Uterus (tissue), 2 donors: ENCODE measurements around the gene PREPL.

Experiments used
- POLR2A ChIP-seq, 2 donors: fragments of 450-650 bp; IDR thresholded peaks; one replicate each; pipeline ENCODE4 v1.6.1; 2016; ENCODE audit warnings: antibody characterized with exemption in 2 of 2, mild to moderate bottlenecking in 1 of 2, moderate library complexity in 1 of 2
- TF ChIP-seq, protein P1 (sequence below), 4 experiments: fragments of 200-600 bp in 2 of 4; fragments of 450-650 bp in 2 of 4; sonication (generic) in 2 of 4; IDR thresholded peaks; one replicate each; pipeline ENCODE4 v1.5.1; 2016 to 2019; ENCODE audit warnings: antibody characterized with exemption in 4 of 4, mild to moderate bottlenecking in 2 of 4, moderate library complexity in 1 of 4

DNA sequence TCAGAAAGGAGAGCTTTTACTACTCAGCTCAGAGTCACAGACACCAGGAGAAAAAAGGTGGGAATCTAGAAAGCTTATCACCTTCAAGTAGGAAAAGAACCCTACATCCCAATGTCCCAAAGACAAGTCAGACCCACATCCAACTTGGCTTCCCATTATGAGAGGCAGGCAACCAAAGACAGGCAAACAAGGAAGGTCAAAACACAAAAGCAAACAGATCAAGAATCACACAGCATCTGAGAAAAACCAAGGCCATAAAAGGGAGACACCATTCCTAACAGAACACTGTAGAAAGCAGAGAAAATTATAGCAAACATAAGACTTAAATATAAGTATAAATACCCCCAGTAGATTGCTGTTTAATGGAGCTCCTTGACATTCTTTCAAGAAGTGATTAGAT lies 45.3 kb downstream of the PREPL start:
- TF ChIP-seq, protein P1, sequence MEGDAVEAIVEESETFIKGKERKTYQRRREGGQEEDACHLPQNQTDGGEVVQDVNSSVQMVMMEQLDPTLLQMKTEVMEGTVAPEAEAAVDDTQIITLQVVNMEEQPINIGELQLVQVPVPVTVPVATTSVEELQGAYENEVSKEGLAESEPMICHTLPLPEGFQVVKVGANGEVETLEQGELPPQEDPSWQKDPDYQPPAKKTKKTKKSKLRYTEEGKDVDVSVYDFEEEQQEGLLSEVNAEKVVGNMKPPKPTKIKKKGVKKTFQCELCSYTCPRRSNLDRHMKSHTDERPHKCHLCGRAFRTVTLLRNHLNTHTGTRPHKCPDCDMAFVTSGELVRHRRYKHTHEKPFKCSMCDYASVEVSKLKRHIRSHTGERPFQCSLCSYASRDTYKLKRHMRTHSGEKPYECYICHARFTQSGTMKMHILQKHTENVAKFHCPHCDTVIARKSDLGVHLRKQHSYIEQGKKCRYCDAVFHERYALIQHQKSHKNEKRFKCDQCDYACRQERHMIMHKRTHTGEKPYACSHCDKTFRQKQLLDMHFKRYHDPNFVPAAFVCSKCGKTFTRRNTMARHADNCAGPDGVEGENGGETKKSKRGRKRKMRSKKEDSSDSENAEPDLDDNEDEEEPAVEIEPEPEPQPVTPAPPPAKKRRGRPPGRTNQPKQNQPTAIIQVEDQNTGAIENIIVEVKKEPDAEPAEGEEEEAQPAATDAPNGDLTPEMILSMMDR (IDR thresholded peaks at IDR 0.05): no peak
- TF ChIP-seq POLR2A (IDR thresholded peaks at IDR 0.05): no peak
